ENCODE results near the gene DLEU7. TPM values are rescaled to one million over a fixed set of nuclear protein-coding genes. Genes with fewer than 3 reads are reported as not detected.

Gene DLEU7
- not detected in 2 replicates for total RNA-seq

DNA sequence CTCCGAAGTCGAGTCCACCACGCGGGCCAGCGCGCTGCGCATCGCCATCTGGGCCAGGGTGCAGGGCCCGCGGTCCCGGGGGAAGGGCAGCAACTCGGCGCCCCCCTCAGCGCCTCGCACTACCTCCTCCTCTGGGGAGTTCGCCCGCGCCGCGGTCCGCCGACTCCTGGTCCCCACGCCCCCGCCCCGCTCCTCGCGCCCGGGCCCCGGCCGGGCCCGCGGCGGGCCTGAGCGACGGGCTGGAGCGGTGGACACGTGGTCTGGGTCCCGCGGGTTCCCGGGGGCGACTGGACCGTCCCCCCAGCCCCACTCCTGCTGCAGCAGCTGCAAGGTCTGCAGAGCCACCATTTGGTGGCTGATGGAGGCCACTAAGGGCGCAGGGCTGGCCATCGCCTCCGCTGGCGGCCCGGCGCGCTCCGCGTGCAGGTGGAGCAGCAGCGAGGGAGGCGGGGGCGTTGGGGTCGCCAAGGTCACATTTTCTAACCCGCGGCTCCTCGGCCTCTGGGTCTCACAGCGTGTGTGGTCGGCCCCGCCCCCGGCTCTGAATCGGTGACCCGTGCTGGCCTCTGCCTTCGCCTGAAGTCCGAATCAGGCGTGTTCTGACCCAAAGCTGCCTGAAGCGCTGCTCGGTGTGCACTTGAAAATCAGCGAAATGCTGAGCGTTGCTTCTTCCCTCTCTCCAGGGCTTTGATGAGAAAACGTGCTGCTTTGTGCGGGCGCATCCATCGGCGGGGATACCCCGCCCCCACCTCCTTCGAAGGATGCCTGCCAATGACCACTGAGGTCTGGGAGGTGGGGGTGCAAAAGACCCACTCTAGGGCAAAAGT lies at the start of gene DLEU7:
Gene DLEU7, minus strand, starts transcription at position 436 of the 827 bp plus-strand sequence. Its CDS starts 46 bp downstream, at position 390.
- Mint-ChIP-seq H3K27ac (no peak within 1 kb of the TSS), H3K36me3 (ENCODE audit: low read depth) (peaks cover 4% of the 10 kb centered on the region), H3K9me3 (no peaks in the 10 kb centered on the region), H3K4me1 (ENCODE audit: low read depth) (peaks cover 17% of the 10 kb centered on the region), H3K4me3 (no peak within 1 kb of the TSS), H3K27me3 (ENCODE audit: insufficient read depth) (peaks cover 9% of the 10 kb centered on the region)
- intact Hi-C loops (cut with micrococcal nuclease): no loop called here
- DNase-seq (ENCODE audit: low spot score): no peak

- Mint-ChIP-seq H3K9me3 (peaks cover 15% of the 10 kb centered on the region), H3K27ac (peak overlapping the region; percentile 89), H3K4me1 (ENCODE audit: low read depth) (peaks cover 53% of the 10 kb centered on the region), H3K36me3 (ENCODE audit: low read depth) (peaks cover 13% of the 10 kb centered on the region), H3K4me3 (peak overlapping the region; percentile 78), H3K27me3 (ENCODE audit: insufficient read depth) (no peaks in the 10 kb centered on the region)
- DNase-seq (ENCODE audit: low spot score): no peak
- intact Hi-C loops (cut with micrococcal nuclease): loop anchor here (2.0 to 5.0 kb wide), 3 partner anchors 526 to 1400 kb away; no protein-coding TSS in a partner anchor
Measured at GRCh38 chr13:50892210-50892944, 48.9 kb upstream of the DLEU7 start.

DNA sequence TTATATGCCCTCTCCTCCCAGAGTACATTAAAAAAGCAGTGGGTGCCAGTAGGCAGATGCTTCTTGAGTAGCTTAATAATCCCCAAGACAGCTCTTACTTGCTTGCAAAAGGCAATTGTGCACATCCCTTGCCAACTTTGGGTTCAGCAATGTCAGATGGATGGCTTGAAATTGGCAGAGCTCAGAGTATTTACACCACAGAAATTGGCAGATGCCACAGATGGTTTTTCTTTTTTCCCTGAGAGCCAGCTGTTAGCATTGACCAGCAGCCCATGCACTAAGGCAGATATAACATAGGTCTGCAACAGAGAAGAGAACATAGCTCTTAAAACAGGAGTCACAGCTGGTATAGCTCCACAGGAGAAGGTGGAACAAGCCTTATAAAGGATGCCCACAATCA lies 47.7 kb upstream of the DLEU7 start:
- no peak for DNase-seq (ENCODE audit: low spot score)
- H3K27ac Mint-ChIP-seq: peak overlapping the region; percentile 53
- H3K4me3 Mint-ChIP-seq: no peak overlapping the region
- peaks cover 53% of the 10 kb centered on the region for H3K4me1 Mint-ChIP-seq (ENCODE audit: low read depth)
- peaks cover 15% of the 10 kb centered on the region for H3K36me3 Mint-ChIP-seq (ENCODE audit: low read depth)
- H3K9me3 Mint-ChIP-seq: peaks cover 15% of the 10 kb centered on the region
- H3K27me3 Mint-ChIP-seq (ENCODE audit: insufficient read depth): no peaks in the 10 kb centered on the region
- intact Hi-C loops (cut with micrococcal nuclease): loop anchor here (5.0 kb wide), 2 partner anchors 809 to 1399 kb away; no protein-coding TSS in a partner anchor

GRCh38 chr13:50889317-50889716 lies 45.8 kb upstream of the DLEU7 start:
- Mint-ChIP-seq H3K9me3 (peaks cover 10% of the 10 kb centered on the region), H3K4me1 (ENCODE audit: low read depth) (peaks cover 46% of the 10 kb centered on the region), H3K36me3 (ENCODE audit: low read depth) (peaks cover 15% of the 10 kb centered on the region), H3K4me3 (no peak overlapping the region), H3K27me3 (ENCODE audit: insufficient read depth) (no peaks in the 10 kb centered on the region), H3K27ac (no peak overlapping the region)
- intact Hi-C loops (cut with micrococcal nuclease): no loop called here
- DNase-seq (ENCODE audit: low spot score): no peak

- peaks cover 37% of the 10 kb centered on the region for H3K4me1 Mint-ChIP-seq (ENCODE audit: low read depth)
- intact Hi-C loops (cut with micrococcal nuclease): no loop called here
- no peak overlapping the region for H3K4me3 Mint-ChIP-seq
- no peak overlapping the region for H3K27ac Mint-ChIP-seq
- no peak for DNase-seq (ENCODE audit: low spot score)
- no peaks in the 10 kb centered on the region for H3K27me3 Mint-ChIP-seq (ENCODE audit: insufficient read depth)
- H3K36me3 Mint-ChIP-seq (ENCODE audit: low read depth): peaks cover 12% of the 10 kb centered on the region
- H3K9me3 Mint-ChIP-seq: peaks cover 10% of the 10 kb centered on the region
Measured at GRCh38 chr13:50888362-50888761, 44.9 kb upstream of the DLEU7 start.

DNA sequence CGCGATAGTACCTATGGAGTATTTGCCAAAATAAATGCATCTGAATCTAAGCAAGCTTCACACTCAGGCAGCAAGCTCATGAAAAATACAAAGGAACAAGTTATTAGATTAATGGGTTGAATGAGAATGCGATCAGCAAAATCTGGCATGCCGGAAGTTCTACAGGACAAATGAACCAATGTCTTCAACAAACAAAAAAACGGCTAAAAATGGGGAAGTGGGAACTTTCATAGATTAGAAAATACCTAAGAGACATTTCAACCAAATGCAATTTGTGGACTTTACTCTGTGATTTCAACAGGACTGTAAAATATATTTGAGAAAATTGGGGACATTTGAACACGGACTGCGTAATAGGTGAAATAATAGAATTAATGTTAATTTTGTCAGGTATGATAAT lies 43.7 kb upstream of the DLEU7 start:
- DNase-seq (ENCODE audit: low spot score): no peak
- no peak overlapping the region for H3K27ac Mint-ChIP-seq
- peaks cover 10% of the 10 kb centered on the region for H3K9me3 Mint-ChIP-seq
- no peak overlapping the region for H3K4me3 Mint-ChIP-seq
- H3K36me3 Mint-ChIP-seq (ENCODE audit: low read depth): peaks cover 12% of the 10 kb centered on the region
- intact Hi-C loops (cut with micrococcal nuclease): no loop called here
- H3K4me1 Mint-ChIP-seq (ENCODE audit: low read depth): peaks cover 24% of the 10 kb centered on the region
- no peaks in the 10 kb centered on the region for H3K27me3 Mint-ChIP-seq (ENCODE audit: insufficient read depth)

GRCh38 chr13:50884265-50884664 lies 40.8 kb upstream of the DLEU7 start:
- DNase-seq (ENCODE audit: low spot score): no peak
- Mint-ChIP-seq H3K4me1 (ENCODE audit: low read depth) (peaks cover 4% of the 10 kb centered on the region), H3K27me3 (ENCODE audit: insufficient read depth) (no peaks in the 10 kb centered on the region), H3K27ac (no peak overlapping the region), H3K36me3 (ENCODE audit: low read depth) (peaks cover 9% of the 10 kb centered on the region), H3K9me3 (peaks cover 10% of the 10 kb centered on the region), H3K4me3 (no peak overlapping the region)
- intact Hi-C loops (cut with micrococcal nuclease): no loop called here

DNA sequence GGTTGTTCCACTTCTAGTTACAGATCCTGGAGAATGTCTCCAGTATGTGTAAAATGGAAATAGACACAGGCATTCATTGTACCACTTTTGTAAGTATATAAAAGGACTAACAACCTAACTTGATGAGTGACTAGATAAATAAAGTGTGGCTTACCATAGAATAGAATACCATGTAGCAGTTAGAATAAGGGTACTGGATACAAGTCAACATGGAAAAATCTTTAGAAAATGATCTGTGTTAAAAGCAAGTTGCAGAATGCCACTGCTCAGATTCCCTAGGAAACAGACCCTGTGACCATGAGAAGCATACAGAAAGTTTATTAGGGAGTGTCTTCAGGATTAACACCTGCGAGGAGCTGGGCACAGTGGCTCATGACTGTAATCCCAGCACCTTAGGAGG lies 40.2 kb upstream of the DLEU7 start:
- Mint-ChIP-seq H3K4me3 (no peak overlapping the region), H3K9me3 (peaks cover 10% of the 10 kb centered on the region), H3K27ac (no peak overlapping the region), H3K36me3 (ENCODE audit: low read depth) (peaks cover 9% of the 10 kb centered on the region), H3K4me1 (ENCODE audit: low read depth) (peaks cover 4% of the 10 kb centered on the region), H3K27me3 (ENCODE audit: insufficient read depth) (peaks cover 3% of the 10 kb centered on the region)
- intact Hi-C loops (cut with micrococcal nuclease): no loop called here
- no peak for DNase-seq (ENCODE audit: low spot score)

- peaks cover under 1% of the 10 kb centered on the region for H3K4me1 Mint-ChIP-seq (ENCODE audit: low read depth)
- peaks cover 3% of the 10 kb centered on the region for H3K27me3 Mint-ChIP-seq (ENCODE audit: insufficient read depth)
- no peak overlapping the region for H3K4me3 Mint-ChIP-seq
- H3K9me3 Mint-ChIP-seq: peaks cover 4% of the 10 kb centered on the region
- no peak overlapping the region for H3K27ac Mint-ChIP-seq
- no peak for DNase-seq (ENCODE audit: low spot score)
- H3K36me3 Mint-ChIP-seq (ENCODE audit: low read depth): peaks cover 7% of the 10 kb centered on the region
- intact Hi-C loops (cut with micrococcal nuclease): no loop called here
Measured at GRCh38 chr13:50882816-50883435, 39.4 kb upstream of the DLEU7 start.

GRCh38 chr13:50873991-50874390 lies 30.5 kb upstream of the DLEU7 start:
- intact Hi-C loops (cut with micrococcal nuclease): no loop called here
- no peak overlapping the region for H3K27ac Mint-ChIP-seq

GRCh38 chr13:50873467-50873866 lies 30.0 kb upstream of the DLEU7 start:
- Mint-ChIP-seq H3K4me3 (no peak overlapping the region), H3K9me3 (no peaks in the 10 kb centered on the region), H3K27me3 (ENCODE audit: insufficient read depth) (peaks cover 7% of the 10 kb centered on the region), H3K4me1 (ENCODE audit: low read depth) (no peaks in the 10 kb centered on the region), H3K27ac (no peak overlapping the region), H3K36me3 (ENCODE audit: low read depth) (peaks cover 2% of the 10 kb centered on the region)
- DNase-seq (ENCODE audit: low spot score): no peak
- intact Hi-C loops (cut with micrococcal nuclease): no loop called here

More at GRCh38 chr13:50873991-50874390, 30.5 kb upstream of the DLEU7 start:
- Mint-ChIP-seq H3K27me3 (ENCODE audit: insufficient read depth) (peaks cover 10% of the 10 kb centered on the region), H3K36me3 (ENCODE audit: low read depth) (peaks cover 2% of the 10 kb centered on the region), H3K4me1 (ENCODE audit: low read depth) (no peaks in the 10 kb centered on the region), H3K9me3 (no peaks in the 10 kb centered on the region), H3K4me3 (no peak overlapping the region)
- DNase-seq (ENCODE audit: low spot score): no peak

GRCh38 chr13:50871405-50871804 lies 27.9 kb upstream of the DLEU7 start:
- no peaks in the 10 kb centered on the region for H3K4me1 Mint-ChIP-seq (ENCODE audit: low read depth)
- H3K36me3 Mint-ChIP-seq (ENCODE audit: low read depth): peaks cover 2% of the 10 kb centered on the region
- H3K9me3 Mint-ChIP-seq: no peaks in the 10 kb centered on the region
- peaks cover 14% of the 10 kb centered on the region for H3K27me3 Mint-ChIP-seq (ENCODE audit: insufficient read depth)
- H3K4me3 Mint-ChIP-seq: no peak overlapping the region
- DNase-seq (ENCODE audit: low spot score): no peak
- H3K27ac Mint-ChIP-seq: no peak overlapping the region
- intact Hi-C loops (cut with micrococcal nuclease): no loop called here

- Mint-ChIP-seq H3K27ac (no peak overlapping the region), H3K27me3 (ENCODE audit: insufficient read depth) (peaks cover 11% of the 10 kb centered on the region), H3K9me3 (no peaks in the 10 kb centered on the region), H3K4me3 (no peak overlapping the region), H3K4me1 (ENCODE audit: low read depth) (no peaks in the 10 kb centered on the region), H3K36me3 (ENCODE audit: low read depth) (peaks cover 2% of the 10 kb centered on the region)
- intact Hi-C loops (cut with micrococcal nuclease): no loop called here
- DNase-seq (ENCODE audit: low spot score): no peak
Measured at GRCh38 chr13:50867637-50867945, 24.1 kb upstream of the DLEU7 start.
